ENCODE results near the gene PCCA. TPM values are rescaled to one million over a fixed set of nuclear protein-coding genes. Genes with fewer than 3 reads are reported as not detected.

Gene PCCA
- total and polyA plus RNA-seq, 2 of the 13 experiments (the other 11 are each of a cell fraction or from before 2014, with no cell fraction given) = 15.0 to 32.2 TPM

- no peak for DNase-seq (ENCODE audit: low spot score)
- Histone ChIP-seq H3K4me2 (ENCODE audit: low read depth, low read length) (no peak overlapping the region), H3K36me3 (replicated peaks in 1 of 2; ENCODE audit: control insufficient read depth in 1 of 2, insufficient read depth in 2 of 2, low read length in 2 of 2) (peaks cover 3 to 17% of the 10 kb centered on the region in 2 experiments), H3K79me2 (ENCODE audit: insufficient read depth, low read length) (no peaks in the 10 kb centered on the region), H3K4me1 (ENCODE audit: insufficient read depth, low read length) (no peaks in the 10 kb centered on the region), H3K27ac (ENCODE audit: extremely low read length, insufficient read depth, low read length) (no peak overlapping the region), H3K27me3 (ENCODE audit: control insufficient read depth in 1 of 2, insufficient read depth in 2 of 2, low read length in 2 of 2) (no peaks in the 10 kb centered on the region), H3K9me3 (ENCODE audit: low read length) (no peaks in the 10 kb centered on the region), H4K20me1 (ENCODE audit: insufficient read depth, low read length) (no peaks in the 10 kb centered on the region), H2AFZ (ENCODE audit: low read length) (no peak overlapping the region), H3K9ac (ENCODE audit: insufficient read depth, low read depth, low read length) (no peak overlapping the region), H3K4me3 (replicated peaks in 1 of 3; ENCODE audit: insufficient read depth in 1 of 3, low read depth in 2 of 3, low read length in 3 of 3) (no peak overlapping the region)
- no TSS peak for BruUV-seq (replicated peaks)
- 98% methylated on average over 6 of the region's 6 CpGs for WGBS (ENCODE audit: low lambda C conversion rate)
- in situ Hi-C loops (cut with HindIII; ENCODE audit: extremely low pct_ligation_motif_present, low pct_unique_long_range_greater_than_20kb) (no loop called here), intact Hi-C loops (cut with micrococcal nuclease; ENCODE audit: unreplicated experiment) (no loop called here)
- ChIA-PET POLR2A (no interaction called here), CTCF (ENCODE audit: low intra/inter-chr PET ratio, low total read pairs) (no interaction called here)
- no peak for TF ChIP-seq GABPB1 (CRISPR knock-in tag; IDR thresholded peaks at IDR 0.05)
- TF ChIP-seq HHEX (CRISPR knock-in tag; IDR thresholded peaks at IDR 0.05) = no peak
- TF ChIP-seq PHF8 (CRISPR knock-in tag; IDR thresholded peaks at IDR 0.05) = no peak
- TF ChIP-seq NCOA2 (CRISPR knock-in tag; IDR thresholded peaks at IDR 0.05) = no peak
- TF ChIP-seq MIXL1 (CRISPR knock-in tag; IDR thresholded peaks at IDR 0.05) = no peak
- TF ChIP-seq KLF6 (CRISPR knock-in tag; IDR thresholded peaks at IDR 0.05) = no peak
- TF ChIP-seq ZNF24 (IDR thresholded peaks at IDR 0.05) = no peak
- no peak for TF ChIP-seq KLF15 (CRISPR knock-in tag; IDR thresholded peaks at IDR 0.05; ENCODE audit: borderline replicate concordance)
- TF ChIP-seq ZNF850 (CRISPR knock-in tag; conservative IDR thresholded peaks at IDR 0.05) = no peak
- TF ChIP-seq TEF (CRISPR knock-in tag; IDR thresholded peaks at IDR 0.05) = no peak
- no peak for TF ChIP-seq ZBTB49 (CRISPR knock-in tag; IDR thresholded peaks at IDR 0.05; ENCODE audit: borderline replicate concordance)
- TF ChIP-seq, protein P1, sequence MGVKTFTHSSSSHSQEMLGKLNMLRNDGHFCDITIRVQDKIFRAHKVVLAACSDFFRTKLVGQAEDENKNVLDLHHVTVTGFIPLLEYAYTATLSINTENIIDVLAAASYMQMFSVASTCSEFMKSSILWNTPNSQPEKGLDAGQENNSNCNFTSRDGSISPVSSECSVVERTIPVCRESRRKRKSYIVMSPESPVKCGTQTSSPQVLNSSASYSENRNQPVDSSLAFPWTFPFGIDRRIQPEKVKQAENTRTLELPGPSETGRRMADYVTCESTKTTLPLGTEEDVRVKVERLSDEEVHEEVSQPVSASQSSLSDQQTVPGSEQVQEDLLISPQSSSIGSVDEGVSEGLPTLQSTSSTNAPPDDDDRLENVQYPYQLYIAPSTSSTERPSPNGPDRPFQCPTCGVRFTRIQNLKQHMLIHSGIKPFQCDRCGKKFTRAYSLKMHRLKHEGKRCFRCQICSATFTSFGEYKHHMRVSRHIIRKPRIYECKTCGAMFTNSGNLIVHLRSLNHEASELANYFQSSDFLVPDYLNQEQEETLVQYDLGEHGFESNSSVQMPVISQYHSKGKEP (CRISPR knock-in tag; IDR thresholded peaks at IDR 0.05) = no peak
- TF ChIP-seq, protein P2, sequence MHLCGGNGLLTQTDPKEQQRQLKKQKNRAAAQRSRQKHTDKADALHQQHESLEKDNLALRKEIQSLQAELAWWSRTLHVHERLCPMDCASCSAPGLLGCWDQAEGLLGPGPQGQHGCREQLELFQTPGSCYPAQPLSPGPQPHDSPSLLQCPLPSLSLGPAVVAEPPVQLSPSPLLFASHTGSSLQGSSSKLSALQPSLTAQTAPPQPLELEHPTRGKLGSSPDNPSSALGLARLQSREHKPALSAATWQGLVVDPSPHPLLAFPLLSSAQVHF (CRISPR knock-in tag; IDR thresholded peaks at IDR 0.05) = no peak
- ATAC-seq = no peak
- FAIRE-seq = no peak
Observed at GRCh38 chr13:100154842-100155416, 66.0 kb downstream of the PCCA start.
